Upper lobe of right lung (tissue), 1 donor: ENCODE results near the gene RNF213. TPM values are rescaled to one million over a fixed set of nuclear protein-coding genes. Genes with fewer than 3 reads are reported as not detected.

Experiments used
- ATAC-seq: fragments of 200-7000 bp; cut with Tn5 transposase; one replicate; pipeline ENCODE4 v1.9.1; 2020; ENCODE audit warnings: mild to moderate bottlenecking, moderate library complexity
- DNase-seq: peaks from one replicate; pipeline ENCODE4 v3.0.0-alpha.2; 2020
- H3K27ac ChIP-seq: fragments of 200-600 bp; one replicate; pipeline ENCODE4 v1.8.0; 2022
- H3K27me3 ChIP-seq: fragments of 200-600 bp; one replicate; pipeline ENCODE4 v1.8.0; 2022; ENCODE audit warnings: mild to moderate bottlenecking
- H3K36me3 ChIP-seq: fragments of 200-600 bp; one replicate; pipeline ENCODE4 v1.8.0; 2022
- H3K4me1 ChIP-seq: fragments of 200-600 bp; one replicate; pipeline ENCODE4 v1.8.0; 2022
- H3K4me3 ChIP-seq: fragments of 200-600 bp; one replicate; pipeline ENCODE4 v1.8.0; 2022; ENCODE audit warnings: mild to moderate bottlenecking
- H3K9me3 ChIP-seq: fragments of 200-600 bp; one replicate; pipeline ENCODE4 v1.8.0; 2022
- intact Hi-C: fragments of 100-400 bp; cut with DNase I; formaldehyde crosslinking; loops from one replicate; pipeline ENCODE4 v1.11.0; 2022
- total RNA-seq: library from RNA; stranded (reverse); fragmentation: NEBNext Ultra II Directional; extraction: Animal tissue kit (Norgen Biotek cat#: 25700); gene quantifications from one replicate; pipeline ENCODE4 v1.2.1, GENCODE V29; 2021
- TF ChIP-seq, protein P1 (sequence below): fragments of 200-600 bp; IDR thresholded peaks from one replicate; pipeline ENCODE4 v1.8.0; 2022; ENCODE audit warnings: antibody characterized with exemption
- donor health status: DM: no; HTN: yes; CAD: no; lungs with severe emphysema.

The RNF213 gene
- total RNA-seq, 1 donor from 2014 or later = 236 TPM

- Histone ChIP-seq H3K4me1 (peaks cover 26% of the 10 kb centered on the region), H3K4me3 (no peak overlapping the region), H3K9me3 (no peaks in the 10 kb centered on the region), H3K27me3 (no peaks in the 10 kb centered on the region), H3K36me3 (peaks cover 43% of the 10 kb centered on the region), H3K27ac (no peak overlapping the region)
- intact Hi-C loops = no loop called here
- TF ChIP-seq, protein P1, sequence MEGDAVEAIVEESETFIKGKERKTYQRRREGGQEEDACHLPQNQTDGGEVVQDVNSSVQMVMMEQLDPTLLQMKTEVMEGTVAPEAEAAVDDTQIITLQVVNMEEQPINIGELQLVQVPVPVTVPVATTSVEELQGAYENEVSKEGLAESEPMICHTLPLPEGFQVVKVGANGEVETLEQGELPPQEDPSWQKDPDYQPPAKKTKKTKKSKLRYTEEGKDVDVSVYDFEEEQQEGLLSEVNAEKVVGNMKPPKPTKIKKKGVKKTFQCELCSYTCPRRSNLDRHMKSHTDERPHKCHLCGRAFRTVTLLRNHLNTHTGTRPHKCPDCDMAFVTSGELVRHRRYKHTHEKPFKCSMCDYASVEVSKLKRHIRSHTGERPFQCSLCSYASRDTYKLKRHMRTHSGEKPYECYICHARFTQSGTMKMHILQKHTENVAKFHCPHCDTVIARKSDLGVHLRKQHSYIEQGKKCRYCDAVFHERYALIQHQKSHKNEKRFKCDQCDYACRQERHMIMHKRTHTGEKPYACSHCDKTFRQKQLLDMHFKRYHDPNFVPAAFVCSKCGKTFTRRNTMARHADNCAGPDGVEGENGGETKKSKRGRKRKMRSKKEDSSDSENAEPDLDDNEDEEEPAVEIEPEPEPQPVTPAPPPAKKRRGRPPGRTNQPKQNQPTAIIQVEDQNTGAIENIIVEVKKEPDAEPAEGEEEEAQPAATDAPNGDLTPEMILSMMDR = peak; percentile 15
- DNase-seq (peak; percentile 88), ATAC-seq (peak; percentile 87)
Measured at GRCh38 chr17:80279895-80280294, 19.2 kb downstream of the RNF213 start.

GRCh38 chr17:80281516-80281915, 20.9 kb downstream of the RNF213 start:
- no peak for ATAC-seq
- H3K27me3 ChIP-seq = no peaks in the 10 kb centered on the region
- H3K36me3 ChIP-seq = peaks cover 44% of the 10 kb centered on the region
- DNase-seq = no peak
- H3K27ac ChIP-seq = no peak overlapping the region
- H3K4me3 ChIP-seq = no peak overlapping the region
- TF ChIP-seq, protein P1 = no peak
- H3K9me3 ChIP-seq = no peaks in the 10 kb centered on the region
- intact Hi-C loops = no loop called here
- peaks cover 26% of the 10 kb centered on the region for H3K4me1 ChIP-seq

DNA sequence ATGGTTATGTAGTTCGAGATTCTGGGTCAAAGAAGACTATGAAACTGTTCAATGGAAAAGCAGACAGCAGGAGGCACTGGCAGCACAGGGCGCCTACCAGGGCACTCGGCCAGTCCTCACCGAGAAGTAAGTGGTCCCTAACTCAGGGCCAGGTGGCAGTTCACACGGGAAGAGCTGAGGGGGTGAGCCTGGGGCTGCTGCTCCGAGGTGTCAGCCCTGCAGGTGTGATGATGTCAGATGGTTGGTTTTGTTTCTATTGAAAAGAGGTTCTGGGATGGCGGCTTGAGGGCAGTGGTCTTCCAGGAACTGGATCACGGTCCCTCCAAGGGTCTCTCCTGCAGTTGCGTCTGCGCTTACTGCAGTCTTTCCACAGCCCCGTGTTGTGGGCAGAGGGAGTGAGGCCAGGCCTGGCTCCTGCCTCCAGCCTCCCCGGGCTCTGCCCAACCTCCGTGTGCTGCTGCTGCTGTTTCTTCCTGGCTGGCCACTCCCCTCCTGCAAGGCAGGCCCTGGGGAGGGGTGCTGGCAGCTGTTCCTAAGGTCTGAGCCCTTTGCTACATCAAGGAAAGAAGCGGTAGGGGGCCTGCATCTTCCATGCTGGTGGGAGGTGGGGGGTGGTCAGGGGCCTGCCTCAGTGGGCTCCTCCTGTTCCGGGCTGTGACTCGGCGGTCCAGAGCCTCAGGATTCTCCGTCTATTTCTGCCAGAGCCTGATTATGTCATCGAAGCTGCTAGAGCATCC, 22.6 kb downstream of the RNF213 start:
- Histone ChIP-seq H3K36me3 (peaks cover 44% of the 10 kb centered on the region), H3K4me1 (peaks cover 21% of the 10 kb centered on the region), H3K27me3 (no peaks in the 10 kb centered on the region), H3K4me3 (no peak overlapping the region), H3K9me3 (no peaks in the 10 kb centered on the region), H3K27ac (no peak overlapping the region)
- intact Hi-C loops = no loop called here
- DNase-seq = no peak
- ATAC-seq = no peak
- TF ChIP-seq, protein P1 = no peak

DNA sequence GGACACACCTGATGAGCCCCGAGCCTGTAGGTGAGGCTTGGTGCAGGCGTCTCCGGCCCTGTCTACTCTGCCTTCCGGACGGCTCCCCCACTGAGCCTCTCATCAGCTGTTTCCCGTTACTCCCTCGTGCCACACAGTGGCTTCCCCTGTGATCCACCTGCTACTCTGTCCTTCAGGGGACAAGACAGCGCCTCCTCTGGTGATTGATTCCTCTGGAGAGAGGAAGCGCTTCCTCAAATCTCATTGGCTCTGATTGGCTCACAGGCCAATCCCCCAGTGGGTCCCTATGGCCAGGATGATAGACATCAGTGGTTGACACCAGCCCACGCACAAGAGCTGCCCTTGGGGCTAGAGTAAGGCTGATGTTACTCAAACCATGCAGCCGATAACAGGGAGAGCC, 24.0 kb downstream of the RNF213 start:
- H3K9me3 ChIP-seq = no peaks in the 10 kb centered on the region
- DNase-seq (no peak), ATAC-seq (no peak)
- no peak overlapping the region for H3K4me3 ChIP-seq
- peaks cover 11% of the 10 kb centered on the region for H3K4me1 ChIP-seq
- H3K36me3 ChIP-seq = peaks cover 46% of the 10 kb centered on the region
- no peaks in the 10 kb centered on the region for H3K27me3 ChIP-seq
- TF ChIP-seq, protein P1 = no peak
- intact Hi-C loops = no loop called here
- H3K27ac ChIP-seq = no peak overlapping the region

DNA sequence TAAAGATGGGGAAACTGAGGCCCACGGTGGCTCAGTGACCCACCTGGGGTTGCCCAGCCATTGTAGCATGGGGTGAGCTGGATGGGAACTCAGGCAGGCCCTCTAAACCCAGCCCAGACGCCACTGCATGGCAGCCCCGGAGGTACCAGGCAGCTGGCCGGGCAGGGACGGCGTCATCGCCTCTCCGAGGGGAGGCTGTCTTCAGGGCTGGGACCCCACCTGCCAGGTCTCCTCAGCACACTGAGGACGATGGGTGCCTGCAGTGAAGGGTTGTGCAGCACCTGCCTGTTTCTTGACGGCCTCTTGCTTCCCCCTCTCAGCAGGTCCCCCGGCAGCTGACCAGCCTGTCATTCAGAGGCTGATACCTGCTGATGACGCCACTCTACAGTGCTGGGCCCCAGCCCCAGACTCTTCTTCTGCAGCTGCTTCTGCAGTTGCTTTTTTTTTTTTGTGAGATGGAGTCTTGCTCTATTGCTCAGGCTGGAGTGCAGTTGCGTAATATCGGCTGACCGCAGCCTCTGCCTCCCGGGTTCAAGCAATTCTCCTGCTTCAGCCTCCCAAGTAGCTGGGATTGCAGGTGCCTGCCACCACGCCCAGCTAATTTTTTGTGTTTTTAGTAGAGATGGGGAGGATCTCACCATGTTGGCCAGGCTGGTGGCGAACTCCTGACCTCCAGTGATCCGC, 24.7 kb downstream of the RNF213 start:
- DNase-seq = no peak
- Histone ChIP-seq H3K9me3 (no peaks in the 10 kb centered on the region), H3K27ac (no peak overlapping the region), H3K27me3 (no peaks in the 10 kb centered on the region), H3K36me3 (peaks cover 52% of the 10 kb centered on the region), H3K4me1 (peaks cover 3% of the 10 kb centered on the region), H3K4me3 (no peak overlapping the region)
- TF ChIP-seq, protein P1 = no peak
- intact Hi-C loops = no loop called here
- ATAC-seq = no peak
